Measurements from ENCODE around the gene FUS. TPM values are rescaled to one million over a fixed set of nuclear protein-coding genes. Genes with fewer than 3 reads are reported as not detected.
"Not testable (repeated sequence)": the region's sequence is repeated elsewhere in the genome, so short reads cannot be mapped to it uniquely, and the experiment has no call there.

FUS gene
- total RNA-seq, 1 experiment from 2014 or later: 1,264 TPM

GRCh38 chr16:31157136-31157535, 22.8 kb upstream of the FUS start:
- intact Hi-C loops (cut with micrococcal nuclease; ENCODE audit: unreplicated experiment): no loop called here
- no peak for DNase-seq (ENCODE audit: low spot score)
- no peak overlapping the region for H3K27ac ChIP-seq (ENCODE audit: low read depth, low read length, poor library complexity, severe bottlenecking)
- H3K36me3 ChIP-seq (ENCODE audit: insufficient read depth, low read length, poor library complexity, severe bottlenecking): no peaks in the 10 kb centered on the region
- ChIA-PET POLR2A (ENCODE audit: low non-redundant PET) (no interaction called here), CTCF (no interaction called here)
- no peaks in the 10 kb centered on the region for H3K27me3 ChIP-seq (replicated peaks; ENCODE audit: insufficient read depth, low read depth, low read length, poor library complexity)
- H3K4me1 ChIP-seq (ENCODE audit: insufficient read depth, low read length, poor library complexity, severe bottlenecking): no peaks in the 10 kb centered on the region
- TF ChIP-seq EZH2 (IDR thresholded peaks at IDR 0.05; ENCODE audit: borderline replicate concordance, low read depth, low read length, poor library complexity, severe bottlenecking) (no peak), CTCF (conservative IDR thresholded peaks at IDR 0.05; ENCODE audit: low read depth, low read length) (no peak)
- H3K9me3 ChIP-seq (ENCODE audit: low read depth, low read length, poor library complexity, severe bottlenecking): no peaks in the 10 kb centered on the region
- no TSS peak for BruUV-seq (replicated peaks)
- H3K4me3 ChIP-seq (ENCODE audit: low read depth, low read length, poor library complexity, severe bottlenecking): no peak overlapping the region

GRCh38 chr16:31167315-31167714, 12.6 kb upstream of the FUS start:
- POLR2A ChIA-PET (ENCODE audit: low non-redundant PET): no interaction called here
- Histone ChIP-seq H3K4me3 (ENCODE audit: low read depth, low read length, poor library complexity, severe bottlenecking) (no peak overlapping the region), H3K4me1 (ENCODE audit: insufficient read depth, low read length, poor library complexity, severe bottlenecking) (no peaks in the 10 kb centered on the region), H3K36me3 (ENCODE audit: insufficient read depth, low read length, poor library complexity, severe bottlenecking) (no peaks in the 10 kb centered on the region), H3K27ac (ENCODE audit: low read depth, low read length, poor library complexity, severe bottlenecking) (no peak overlapping the region), H3K27me3 (replicated peaks; ENCODE audit: insufficient read depth, low read depth, low read length, poor library complexity) (no peaks in the 10 kb centered on the region), H3K9me3 (ENCODE audit: low read depth, low read length, poor library complexity, severe bottlenecking) (no peaks in the 10 kb centered on the region)
- no peak for DNase-seq (ENCODE audit: low spot score)
- no TSS peak for BruUV-seq (replicated peaks)
- CTCF ChIA-PET: interaction anchor here (0.6 kb wide), 1 partner anchor 298 kb away, joined by 6 read pairs; no protein-coding TSS in a partner anchor
- TF ChIP-seq CTCF (conservative IDR thresholded peaks at IDR 0.05; ENCODE audit: low read depth, low read length): no peak
- no peak for TF ChIP-seq EZH2 (IDR thresholded peaks at IDR 0.05; ENCODE audit: borderline replicate concordance, low read depth, low read length, poor library complexity, severe bottlenecking)
- intact Hi-C loops (cut with micrococcal nuclease; ENCODE audit: unreplicated experiment): no loop called here

DNA sequence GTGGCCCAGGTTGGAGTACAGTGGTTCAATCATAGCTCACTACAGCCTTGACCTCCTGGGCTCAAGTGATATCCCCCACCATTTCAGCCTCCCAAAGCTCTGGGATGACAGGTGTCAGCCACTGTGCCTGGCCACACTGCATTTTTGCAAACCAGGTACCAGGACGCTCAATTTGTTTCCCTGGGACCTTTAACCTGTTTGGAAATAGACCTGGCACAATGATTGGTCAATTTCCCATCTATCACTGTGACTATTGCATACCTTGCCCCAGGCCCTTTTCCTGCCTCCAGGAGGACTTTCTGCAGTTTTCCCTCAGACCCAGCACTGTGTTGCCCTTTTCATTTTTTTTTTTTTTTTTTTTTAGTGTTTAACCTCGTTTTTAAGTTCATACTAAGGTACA, 11.1 kb upstream of the FUS start:
- ChIA-PET POLR2A (ENCODE audit: low non-redundant PET) (no interaction called here), CTCF (no interaction called here)
- no peaks in the 10 kb centered on the region for H3K36me3 ChIP-seq (ENCODE audit: insufficient read depth, low read length, poor library complexity, severe bottlenecking)
- H3K4me3 ChIP-seq (ENCODE audit: low read depth, low read length, poor library complexity, severe bottlenecking): no peak overlapping the region
- H3K27ac ChIP-seq (ENCODE audit: low read depth, low read length, poor library complexity, severe bottlenecking): no peak overlapping the region
- no peaks in the 10 kb centered on the region for H3K9me3 ChIP-seq (ENCODE audit: low read depth, low read length, poor library complexity, severe bottlenecking)
- no TSS peak for BruUV-seq (replicated peaks)
- no peak for TF ChIP-seq EZH2 (IDR thresholded peaks at IDR 0.05; ENCODE audit: borderline replicate concordance, low read depth, low read length, poor library complexity, severe bottlenecking)
- no peak for TF ChIP-seq CTCF (conservative IDR thresholded peaks at IDR 0.05; ENCODE audit: low read depth, low read length)
- no peaks in the 10 kb centered on the region for H3K27me3 ChIP-seq (replicated peaks; ENCODE audit: insufficient read depth, low read depth, low read length, poor library complexity)
- no peaks in the 10 kb centered on the region for H3K4me1 ChIP-seq (ENCODE audit: insufficient read depth, low read length, poor library complexity, severe bottlenecking)
- DNase-seq (ENCODE audit: low spot score): no peak
- intact Hi-C loops (cut with micrococcal nuclease; ENCODE audit: unreplicated experiment): no loop called here

DNA sequence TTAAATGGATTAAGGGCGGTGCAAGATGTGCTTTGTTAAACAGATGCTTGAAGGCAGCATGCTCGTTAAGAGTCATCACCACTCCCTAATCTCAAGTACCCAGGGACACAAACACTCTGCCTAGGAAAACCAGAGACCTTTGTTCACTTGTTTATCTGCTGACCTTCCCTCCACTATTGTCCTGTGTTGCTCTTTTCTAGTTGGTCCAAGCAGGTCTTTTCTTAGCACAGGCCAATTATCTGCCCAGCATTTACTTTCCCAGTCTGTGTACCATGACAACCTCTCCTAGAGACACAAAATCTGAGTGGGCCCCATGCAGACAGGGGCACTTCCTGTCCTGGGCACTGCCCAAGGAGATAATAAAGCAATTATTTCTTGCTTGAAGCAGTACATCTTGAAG, 9.9 kb upstream of the FUS start:
- POLR2A ChIA-PET (ENCODE audit: low non-redundant PET); CTCF ChIA-PET; H3K4me3 ChIP-seq (ENCODE audit: low read depth, low read length, poor library complexity, severe bottlenecking); H3K36me3 ChIP-seq (ENCODE audit: insufficient read depth, low read length, poor library complexity, severe bottlenecking); H3K27ac ChIP-seq (ENCODE audit: low read depth, low read length, poor library complexity, severe bottlenecking); H3K4me1 ChIP-seq (ENCODE audit: insufficient read depth, low read length, poor library complexity, severe bottlenecking); H3K9me3 ChIP-seq (ENCODE audit: low read depth, low read length, poor library complexity, severe bottlenecking); intact Hi-C loops (cut with micrococcal nuclease; ENCODE audit: unreplicated experiment); H3K27me3 ChIP-seq (replicated peaks; ENCODE audit: insufficient read depth, low read depth, low read length, poor library complexity); DNase-seq (ENCODE audit: low spot score); BruUV-seq (replicated peaks): not testable (repeated sequence)

Data from A673 (cell line).